GM12878 (cell line): ENCODE measurements around the gene CFDP1. TPM values are rescaled to one million over a fixed set of nuclear protein-coding genes. Genes with fewer than 3 reads are reported as not detected.

Source experiments
- ATAC-seq: fragments of 200-7000 bp; cut with Tn5 transposase; 3 replicates; pipeline ENCODE4 v1.9.1; 2020; ENCODE audit warnings: mild to moderate bottlenecking, moderate library complexity
- BruUV-seq: library from RNA; stranded (reverse); fragments of 400-500 nt; replicated peaks from 2 replicates; lab custom pipeline; 2021; lab: Mats Ljungman, UMichigan
- CTCF ChIA-PET: fragments of 300-600 bp; sonication (Branson Sonifier 250); formaldehyde crosslinking; extraction: SDS; loops from one replicate; lab custom pipeline; 2021; ENCODE audit warnings: inconsistent platforms; lab: Yijun Ruan, JAX
- POLR2A ChIA-PET: fragments of 350-600 bp; formaldehyde crosslinking; extraction: SDS; loops from one replicate; lab custom pipeline; 2021; ENCODE audit warnings: inconsistent platforms; lab: Charles Lee
- RAD21 ChIA-PET: fragments of 300-600 bp; sonication (Branson Sonifier 250); formaldehyde crosslinking; loops from one replicate; lab custom pipeline; 2023; ENCODE audit warnings: antibody characterized with exemption; ENCODE audit not compliant: unreplicated experiment; lab: Charles Lee
- SMC1A ChIA-PET: fragments of 300-600 bp; sonication (Branson Sonifier 250); formaldehyde crosslinking; loops from one replicate; lab custom pipeline; 2023; ENCODE audit not compliant: unreplicated experiment, uncharacterized antibody; lab: Charles Lee
- DNase-seq: peaks from one replicate; pipeline ENCODE4 v3.0.0-alpha.2; 2011; ENCODE audit warnings: low read depth, low spot score
- FAIRE-seq: peaks from 3 replicates; lab custom pipeline; 2011; peaks lifted over from hg19 to GRCh38; lab: Jason Lieb, UNC
- H2AFZ ChIP-seq: 2 replicates; pipeline ENCODE4 v1.6.0; 2011; ENCODE audit warnings: low read depth, low read length, control low read depth; ENCODE audit not compliant: control insufficient read depth
- H3K27ac ChIP-seq: 2 replicates; pipeline ENCODE4 v1.5.1; 2011; ENCODE audit warnings: control low read depth; ENCODE audit not compliant: control insufficient read depth, insufficient read depth
- H3K27me3 ChIP-seq, 2 experiments: replicated peaks in 1 of 2; 2 replicates each; pipeline versions ENCODE4 v1.6.0 to v1.6.1; 2011; ENCODE audit warnings: low read length in 1 of 2; ENCODE audit not compliant: control insufficient read depth in 2 of 2, insufficient read depth in 2 of 2
- H3K36me3 ChIP-seq, 2 experiments: 2 replicates each; pipeline ENCODE4 v1.5.1; 2011; ENCODE audit warnings: low read length in 1 of 2; ENCODE audit not compliant: control insufficient read depth in 2 of 2, insufficient read depth in 2 of 2
- H3K4me1 ChIP-seq: 2 replicates; pipeline ENCODE4 v1.6.1; 2011; ENCODE audit warnings: mild to moderate bottlenecking, low read length, moderate library complexity, mixed read lengths; ENCODE audit not compliant: control insufficient read depth, insufficient read depth
- H3K4me2 ChIP-seq: 2 replicates; pipeline ENCODE4 v1.6.0; 2011; ENCODE audit warnings: control low read depth; ENCODE audit not compliant: control insufficient read depth, insufficient read depth
- H3K4me3 ChIP-seq: fragments of 200-600 bp; sonication (generic); 2 replicates; pipeline ENCODE4 v1.5.1; 2016
- H3K79me2 ChIP-seq: 2 replicates; pipeline ENCODE4 v1.6.0; 2011; ENCODE audit warnings: low read length; ENCODE audit not compliant: control insufficient read depth, insufficient read depth
- H3K9ac ChIP-seq: 2 replicates; pipeline ENCODE4 v1.8.0; 2011; ENCODE audit warnings: low read length, control low read depth, mixed read lengths; ENCODE audit not compliant: control insufficient read depth, insufficient read depth
- H3K9me3 ChIP-seq: replicated peaks from 3 replicates; pipeline ENCODE4 v1.5.1; 2011; ENCODE audit warnings: mild to moderate bottlenecking, low read length; ENCODE audit not compliant: control insufficient read depth, insufficient read depth
- H4K20me1 ChIP-seq: 2 replicates; pipeline ENCODE4 v1.6.0; 2011; ENCODE audit not compliant: control insufficient read depth, insufficient read depth
- ESRRA ChIP-seq: IDR thresholded peaks from 2 replicates; pipeline ENCODE4 v1.6.1; 2012; ENCODE audit warnings: mild to moderate bottlenecking, low read length, improper control_type of control experiment
- FOXK2 ChIP-seq: fragments of 450-650 bp; IDR thresholded peaks from 2 replicates; pipeline ENCODE4 v1.6.1; 2017; ENCODE audit warnings: mild to moderate bottlenecking, moderate library complexity
- HDAC2 ChIP-seq: fragments of 200-600 bp; sonication (generic); IDR thresholded peaks from 2 replicates; pipeline ENCODE4 v1.6.1; 2017
- PAX8 ChIP-seq: fragments of 450-650 bp; IDR thresholded peaks from 2 replicates; pipeline ENCODE4 v1.6.1; 2017; ENCODE audit warnings: mild to moderate bottlenecking, moderate library complexity
- POLR2AphosphoS5 ChIP-seq: IDR thresholded peaks from 2 replicates; pipeline ENCODE4 v1.6.1; 2011; ENCODE audit warnings: mild to moderate bottlenecking, low read length, inconsistent platforms
- RELA ChIP-seq: fragments of 450-650 bp; IDR thresholded peaks from 2 replicates; pipeline ENCODE4 v1.8.0; 2014; ENCODE audit warnings: borderline replicate concordance; ENCODE audit not compliant: partially characterized antibody
- ZNF622 ChIP-seq: fragments of 450-650 bp; IDR thresholded peaks from 2 replicates; pipeline ENCODE4 v1.6.1; 2017; ENCODE audit warnings: mild to moderate bottlenecking, inconsistent platforms
- WGBS: methylation state at CpG from one replicate; pipeline ENCODE4 v1.1.6; 2016; ENCODE audit warnings: low lambda C conversion rate; ENCODE audit not compliant: insufficient replicate concordance, insufficient coverage; ENCODE audit errors: missing lambda C conversion rate; 5-methylcytosine and 5-hydroxymethylcytosine counted together
- in situ Hi-C: fragments of 300-500 bp; cut with MboI; formaldehyde crosslinking; loops from 9 replicates; pipeline ENCODE4 v1.14.3; 2018; ENCODE audit warnings: mixed read lengths
- intact Hi-C: fragments of 100-400 bp; cut with micrococcal nuclease; formaldehyde crosslinking; loops from one replicate; pipeline ENCODE4 v1.14.2; 2022; ENCODE audit not compliant: unreplicated experiment
- polyA plus RNA-seq, 11 experiments: library from polyadenylated mRNA; depleted of rRNA in 4 of 11; unstranded in 6 of 11; stranded (reverse) in 5 of 11; fragments of >200 nt; fragmentation: Nextera tagmentation in 4 of 11; fragmentation: Illumina TruSeq in 1 of 11; extraction: Ambion mirVana in 4 of 11; extraction: Trizol in 1 of 11; gene quantifications; 1 replicate in 1 of 11; 2 replicates in 10 of 11; pipeline versions ENCODE4 v1.2.1 to v1.2.3, GENCODE V29; 2011 to 2016; ENCODE audit warnings: inconsistent platforms in 2 of 11, missing spikeins in 2 of 11, low read depth in 1 of 11
- total RNA-seq, 4 experiments: library from RNA; depleted of rRNA in 3 of 4; stranded (reverse); fragments of >200 nt in 3 of 4; fragmentation: Illumina TruSeq in 1 of 4; extraction: Trizol in 1 of 4; gene quantifications; 2 replicates each; pipeline versions ENCODE4 v1.2.1 to v1.2.3, GENCODE V29; 2013 to 2021
- TF ChIP-seq, protein P1 (sequence below): fragments of 150-350 bp; IDR thresholded peaks from 2 replicates; pipeline ENCODE4 v1.6.1; 2016; ENCODE audit warnings: low read depth, low read length
- TF ChIP-seq, protein P2 (sequence below): fragments of 450-650 bp; formaldehyde crosslinking; IDR thresholded peaks from 2 replicates; pipeline ENCODE4 v1.5.0; 2022; ENCODE audit warnings: mild to moderate bottlenecking, missing genetic modification characterization
- TF ChIP-seq, protein P3 (sequence below): fragments of 150-350 bp; IDR thresholded peaks from 2 replicates; pipeline ENCODE4 v1.6.1; 2014; ENCODE audit warnings: mild to moderate bottlenecking, low read depth, low read length

The CFDP1 gene
- total and polyA plus RNA-seq, 10 of the 15 experiments (the other 5 are each of a cell fraction or from before 2014, with no cell fraction given), result 22.3 to 64.8 (median 36.7) TPM

DNA sequence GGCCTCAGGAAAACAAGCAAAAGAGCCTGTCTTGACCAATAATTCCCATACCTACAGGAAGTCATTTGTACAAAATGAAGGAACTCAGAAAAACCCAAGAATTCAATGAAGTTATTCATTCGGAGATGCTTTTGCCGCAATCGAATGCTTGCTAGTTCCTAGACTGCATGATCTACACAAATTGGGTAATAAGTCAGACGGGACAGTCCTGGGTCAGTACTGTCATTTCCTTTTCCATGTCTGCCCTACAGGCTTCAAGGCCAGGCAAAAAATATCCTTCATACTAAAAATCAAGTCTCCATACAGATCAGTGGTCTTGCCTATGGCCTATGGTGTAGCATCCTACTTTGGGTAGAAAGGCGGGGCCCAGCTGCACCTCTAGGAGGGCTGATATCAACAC, 71.4 kb downstream of the CFDP1 start:
- no peak for FAIRE-seq
- ChIA-PET RAD21 (no interaction called here), SMC1A (no interaction called here), CTCF (interaction anchor here (1.3 kb wide), 1 partner anchor 128 kb away, joined by 5 read pairs; no protein-coding TSS in a partner anchor), POLR2A (interaction anchor here (0.5 kb wide), 1 partner anchor 386 kb away, joined by 3 read pairs; no protein-coding TSS in a partner anchor)
- no peak overlapping the region for H3K4me2 ChIP-seq
- in situ Hi-C loops (no loop called here), intact Hi-C loops (no loop called here)
- H3K9ac ChIP-seq, result no peak overlapping the region
- H4K20me1 ChIP-seq, result no peaks in the 10 kb centered on the region
- H3K27ac ChIP-seq, result no peak overlapping the region
- TF ChIP-seq HDAC2, result no peak
- TF ChIP-seq, protein P1, sequence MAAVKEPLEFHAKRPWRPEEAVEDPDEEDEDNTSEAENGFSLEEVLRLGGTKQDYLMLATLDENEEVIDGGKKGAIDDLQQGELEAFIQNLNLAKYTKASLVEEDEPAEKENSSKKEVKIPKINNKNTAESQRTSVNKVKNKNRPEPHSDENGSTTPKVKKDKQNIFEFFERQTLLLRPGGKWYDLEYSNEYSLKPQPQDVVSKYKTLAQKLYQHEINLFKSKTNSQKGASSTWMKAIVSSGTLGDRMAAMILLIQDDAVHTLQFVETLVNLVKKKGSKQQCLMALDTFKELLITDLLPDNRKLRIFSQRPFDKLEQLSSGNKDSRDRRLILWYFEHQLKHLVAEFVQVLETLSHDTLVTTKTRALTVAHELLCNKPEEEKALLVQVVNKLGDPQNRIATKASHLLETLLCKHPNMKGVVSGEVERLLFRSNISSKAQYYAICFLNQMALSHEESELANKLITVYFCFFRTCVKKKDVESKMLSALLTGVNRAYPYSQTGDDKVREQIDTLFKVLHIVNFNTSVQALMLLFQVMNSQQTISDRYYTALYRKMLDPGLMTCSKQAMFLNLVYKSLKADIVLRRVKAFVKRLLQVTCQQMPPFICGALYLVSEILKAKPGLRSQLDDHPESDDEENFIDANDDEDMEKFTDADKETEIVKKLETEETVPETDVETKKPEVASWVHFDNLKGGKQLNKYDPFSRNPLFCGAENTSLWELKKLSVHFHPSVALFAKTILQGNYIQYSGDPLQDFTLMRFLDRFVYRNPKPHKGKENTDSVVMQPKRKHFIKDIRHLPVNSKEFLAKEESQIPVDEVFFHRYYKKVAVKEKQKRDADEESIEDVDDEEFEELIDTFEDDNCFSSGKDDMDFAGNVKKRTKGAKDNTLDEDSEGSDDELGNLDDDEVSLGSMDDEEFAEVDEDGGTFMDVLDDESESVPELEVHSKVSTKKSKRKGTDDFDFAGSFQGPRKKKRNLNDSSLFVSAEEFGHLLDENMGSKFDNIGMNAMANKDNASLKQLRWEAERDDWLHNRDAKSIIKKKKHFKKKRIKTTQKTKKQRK, result no peak
- no peak for TF ChIP-seq ZNF622
- TF ChIP-seq PAX8, result no peak
- TF ChIP-seq ESRRA, result no peak
- TF ChIP-seq, protein P2, sequence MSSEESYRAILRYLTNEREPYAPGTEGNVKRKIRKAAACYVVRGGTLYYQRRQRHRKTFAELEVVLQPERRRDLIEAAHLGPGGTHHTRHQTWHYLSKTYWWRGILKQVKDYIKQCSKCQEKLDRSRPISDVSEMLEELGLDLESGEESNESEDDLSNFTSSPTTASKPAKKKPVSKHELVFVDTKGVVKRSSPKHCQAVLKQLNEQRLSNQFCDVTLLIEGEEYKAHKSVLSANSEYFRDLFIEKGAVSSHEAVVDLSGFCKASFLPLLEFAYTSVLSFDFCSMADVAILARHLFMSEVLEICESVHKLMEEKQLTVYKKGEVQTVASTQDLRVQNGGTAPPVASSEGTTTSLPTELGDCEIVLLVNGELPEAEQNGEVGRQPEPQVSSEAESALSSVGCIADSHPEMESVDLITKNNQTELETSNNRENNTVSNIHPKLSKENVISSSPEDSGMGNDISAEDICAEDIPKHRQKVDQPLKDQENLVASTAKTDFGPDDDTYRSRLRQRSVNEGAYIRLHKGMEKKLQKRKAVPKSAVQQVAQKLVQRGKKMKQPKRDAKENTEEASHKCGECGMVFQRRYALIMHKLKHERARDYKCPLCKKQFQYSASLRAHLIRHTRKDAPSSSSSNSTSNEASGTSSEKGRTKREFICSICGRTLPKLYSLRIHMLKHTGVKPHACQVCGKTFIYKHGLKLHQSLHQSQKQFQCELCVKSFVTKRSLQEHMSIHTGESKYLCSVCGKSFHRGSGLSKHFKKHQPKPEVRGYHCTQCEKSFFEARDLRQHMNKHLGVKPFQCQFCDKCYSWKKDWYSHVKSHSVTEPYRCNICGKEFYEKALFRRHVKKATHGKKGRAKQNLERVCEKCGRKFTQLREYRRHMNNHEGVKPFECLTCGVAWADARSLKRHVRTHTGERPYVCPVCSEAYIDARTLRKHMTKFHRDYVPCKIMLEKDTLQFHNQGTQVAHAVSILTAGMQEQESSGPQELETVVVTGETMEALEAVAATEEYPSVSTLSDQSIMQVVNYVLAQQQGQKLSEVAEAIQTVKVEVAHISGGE (CRISPR knock-in tag), result no peak
- no peak for TF ChIP-seq RELA
- no peak for TF ChIP-seq FOXK2
- no peak for TF ChIP-seq POLR2AphosphoS5
- TF ChIP-seq, protein P3, sequence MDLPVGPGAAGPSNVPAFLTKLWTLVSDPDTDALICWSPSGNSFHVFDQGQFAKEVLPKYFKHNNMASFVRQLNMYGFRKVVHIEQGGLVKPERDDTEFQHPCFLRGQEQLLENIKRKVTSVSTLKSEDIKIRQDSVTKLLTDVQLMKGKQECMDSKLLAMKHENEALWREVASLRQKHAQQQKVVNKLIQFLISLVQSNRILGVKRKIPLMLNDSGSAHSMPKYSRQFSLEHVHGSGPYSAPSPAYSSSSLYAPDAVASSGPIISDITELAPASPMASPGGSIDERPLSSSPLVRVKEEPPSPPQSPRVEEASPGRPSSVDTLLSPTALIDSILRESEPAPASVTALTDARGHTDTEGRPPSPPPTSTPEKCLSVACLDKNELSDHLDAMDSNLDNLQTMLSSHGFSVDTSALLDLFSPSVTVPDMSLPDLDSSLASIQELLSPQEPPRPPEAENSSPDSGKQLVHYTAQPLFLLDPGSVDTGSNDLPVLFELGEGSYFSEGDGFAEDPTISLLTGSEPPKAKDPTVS, result no peak
- no peaks in the 10 kb centered on the region for H3K4me1 ChIP-seq
- no TSS peak for BruUV-seq
- WGBS, result 98% methylated on average over 5 of the region's 5 CpGs
- H2AFZ ChIP-seq, result no peak overlapping the region
- H3K79me2 ChIP-seq, result no peaks in the 10 kb centered on the region
- DNase-seq, result no peak
- no peak overlapping the region for H3K4me3 ChIP-seq
- H3K36me3 ChIP-seq, result peaks cover 0 to 4% of the 10 kb centered on the region in 2 experiments; a peak in 1 of 4 replicates
- ATAC-seq, result no peak
- H3K9me3 ChIP-seq, result no peaks in the 10 kb centered on the region
- H3K27me3 ChIP-seq, result no peaks in the 10 kb centered on the region
